GM19397 (cell line): Measurements from ENCODE around the gene OR4K15.
"Not testable (repeated sequence)": the region's sequence is repeated elsewhere in the genome, so short reads cannot be mapped to it uniquely, and the experiment has no call there.

ENCODE experiments used
- ATAC-seq: cut with Tn5 transposase; IDR thresholded peaks from one replicate; pipeline ENCODE4 v1.9.1; 2021; ENCODE audit warnings: mild to moderate bottlenecking, moderate library complexity; ENCODE audit not compliant: unreplicated experiment

The OR4K15 gene, protein sequence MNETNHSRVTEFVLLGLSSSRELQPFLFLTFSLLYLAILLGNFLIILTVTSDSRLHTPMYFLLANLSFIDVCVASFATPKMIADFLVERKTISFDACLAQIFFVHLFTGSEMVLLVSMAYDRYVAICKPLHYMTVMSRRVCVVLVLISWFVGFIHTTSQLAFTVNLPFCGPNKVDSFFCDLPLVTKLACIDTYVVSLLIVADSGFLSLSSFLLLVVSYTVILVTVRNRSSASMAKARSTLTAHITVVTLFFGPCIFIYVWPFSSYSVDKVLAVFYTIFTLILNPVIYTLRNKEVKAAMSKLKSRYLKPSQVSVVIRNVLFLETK

DNA sequence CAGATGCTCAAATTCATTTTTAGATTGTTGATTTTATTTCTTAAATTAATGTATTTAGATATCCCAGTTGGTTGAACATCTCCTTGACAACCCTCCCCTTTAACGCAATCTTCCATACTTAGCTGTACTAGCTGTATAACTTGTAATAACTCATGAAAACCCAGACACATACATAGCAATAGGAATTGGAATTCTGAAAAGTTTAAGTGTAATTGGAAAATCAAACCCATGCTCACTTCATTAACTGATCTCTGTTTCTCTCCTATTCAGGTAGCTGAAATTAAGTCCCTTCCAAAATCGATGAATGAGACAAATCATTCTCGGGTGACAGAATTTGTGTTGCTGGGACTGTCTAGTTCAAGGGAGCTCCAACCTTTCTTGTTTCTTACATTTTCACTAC, at the start of gene OR4K15:
Gene OR4K15, plus strand, starts transcription at position 301 of the 400 bp plus-strand sequence. Its CDS starts 0 bp downstream, at position 301.
- no peak for ATAC-seq

GRCh38 chr14:19930617-19931016, 44.8 kb upstream of the OR4K15 start, which contains the start of gene OR4K1:
OR4K1 (plus strand) TSS chr14:19930917; CDS start chr14:19935667, 4,750 bp downstream.
- no peak for ATAC-seq

DNA sequence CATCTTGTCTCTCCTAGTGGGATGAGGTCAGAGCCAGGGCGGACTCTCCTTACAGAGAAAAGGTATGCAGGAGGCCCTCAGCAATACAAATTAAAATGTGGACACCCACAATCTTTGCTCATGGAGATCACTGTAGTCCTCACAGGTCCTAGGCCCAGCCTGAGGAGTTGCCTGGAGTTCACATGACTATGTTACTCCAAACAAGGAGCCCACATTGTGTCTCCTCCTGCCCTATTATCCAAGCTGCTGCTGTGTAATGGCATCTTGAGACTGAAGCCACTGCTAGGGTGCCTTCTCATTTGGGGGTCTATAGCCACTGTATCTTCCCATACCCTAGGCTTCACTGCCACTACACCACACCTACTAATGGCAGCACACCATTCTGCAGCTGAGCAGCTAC, 33.7 kb upstream of the OR4K15 start:
- no peak for ATAC-seq

GRCh38 chr14:19947413-19948090, 27.8 kb upstream of the OR4K15 start:
- ATAC-seq = no peak

DNA sequence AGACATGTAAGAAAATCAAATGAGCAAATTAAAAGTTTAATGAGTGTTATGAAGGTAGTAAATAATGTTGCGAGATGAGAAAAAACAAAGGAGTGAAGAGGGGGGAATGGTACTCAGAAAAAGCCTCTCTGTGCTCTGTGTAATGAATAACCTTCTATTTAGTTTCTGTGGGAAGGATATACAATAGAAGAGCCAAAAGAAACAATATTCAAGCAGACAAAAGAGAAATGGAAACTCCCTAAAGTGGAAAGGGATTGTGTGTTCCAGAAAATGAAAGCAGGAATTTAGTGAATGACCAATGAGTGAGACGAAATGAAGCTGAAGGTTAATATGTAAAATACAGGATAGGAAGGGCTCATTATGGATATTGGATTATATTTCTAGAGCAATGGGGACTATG, 26.2 kb upstream of the OR4K15 start:
- no peak for ATAC-seq

DNA sequence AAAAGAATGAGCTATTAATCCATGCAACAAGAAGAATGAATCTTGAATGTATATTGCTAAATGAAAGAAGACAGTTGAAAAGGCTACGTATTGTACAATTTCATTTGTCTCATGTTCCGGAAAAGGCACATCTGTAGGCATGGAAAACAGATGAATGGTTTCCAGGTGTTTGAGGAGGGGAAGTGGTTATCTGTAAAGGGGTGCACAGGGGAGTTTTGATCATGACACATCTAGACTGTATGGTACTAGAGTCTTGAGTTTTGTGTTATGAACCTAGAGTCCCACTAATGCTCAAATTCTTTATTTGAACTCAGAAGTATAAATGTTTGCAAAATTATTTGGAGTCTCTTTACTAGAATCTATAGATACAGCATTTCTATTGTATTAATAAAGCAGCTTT, 5.7 kb upstream of the OR4K15 start:
- ATAC-seq = not testable (repeated sequence)

DNA sequence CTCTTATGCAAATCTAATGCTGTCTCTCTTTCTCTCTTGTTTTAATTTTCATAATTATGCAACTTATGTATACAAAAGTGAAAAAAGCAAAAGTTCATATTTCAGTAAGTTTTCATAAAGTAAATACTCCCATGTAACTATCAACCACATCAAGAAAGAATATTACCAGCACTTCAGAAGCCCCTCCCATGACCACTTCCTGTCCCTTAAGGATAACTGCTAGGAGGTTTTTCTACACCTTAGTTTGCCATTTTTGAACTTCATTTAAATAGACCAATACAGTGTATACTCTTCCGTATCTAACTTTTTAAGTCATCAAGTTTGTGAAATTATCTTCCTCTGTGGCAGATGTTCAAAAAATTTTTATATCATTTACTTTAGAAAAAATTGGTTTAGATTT, 547 bp upstream of the OR4K15 start:
- ATAC-seq = no peak

- ATAC-seq = no peak
Measured at GRCh38 chr14:19993438-19993837, 18.0 kb downstream of the OR4K15 start.

- ATAC-seq = no peak
Measured at GRCh38 chr14:20001863-20002262, 26.5 kb downstream of the OR4K15 start, which contains the start of gene OR4Q2. OR4Q2 (plus strand) TSS chr14:20002163.

- ATAC-seq = no peak
Measured at GRCh38 chr14:20002319-20002718, 26.9 kb downstream of the OR4K15 start.

DNA sequence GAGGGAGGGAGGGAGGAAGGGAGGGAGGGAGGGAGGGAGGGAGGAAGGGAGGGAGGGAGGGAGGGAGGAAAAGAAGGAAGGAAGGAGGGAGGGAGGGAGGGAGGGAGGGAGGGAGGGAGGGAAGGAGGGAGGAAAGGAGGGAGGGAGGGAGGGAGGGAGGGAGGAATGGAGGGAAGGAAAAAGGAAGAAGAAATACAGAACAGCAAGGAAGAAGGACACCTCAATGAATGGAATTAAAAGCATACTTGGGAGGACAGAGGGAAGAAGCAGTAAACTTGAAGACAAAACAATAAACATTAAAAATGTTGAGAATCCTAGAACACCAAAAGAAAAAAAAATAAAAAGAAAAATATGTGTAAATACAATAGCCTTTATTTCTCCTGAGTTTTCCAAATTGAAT, 32.8 kb downstream of the OR4K15 start:
- no peak for ATAC-seq

GRCh38 chr14:20019257-20019865, 44.0 kb downstream of the OR4K15 start, which contains the start of gene OR4K14:
OR4K14 (minus strand) TSS chr14:20019307; CDS start chr14:20015193, 4,114 bp downstream.
- ATAC-seq = no peak
